ENCODE data around the gene PRKAG2.

Gene PRKAG2

GRCh38 chr7:151630851-151631569 is 245.9 kb downstream of the PRKAG2 start:
- no peak for DNase-seq

- no peak for DNase-seq
Measured at GRCh38 chr7:151630358-151630757, 246.6 kb downstream of the PRKAG2 start.

- DNase-seq: no peak
Measured at GRCh38 chr7:151629713-151630272, 247.1 kb downstream of the PRKAG2 start.

GRCh38 chr7:151628846-151629604 is 247.9 kb downstream of the PRKAG2 start:
- no peak for DNase-seq

- DNase-seq: no peak
Measured at GRCh38 chr7:151626422-151627115, 250.3 kb downstream of the PRKAG2 start.

- no peak for DNase-seq
Measured at GRCh38 chr7:151625606-151626005, 251.3 kb downstream of the PRKAG2 start.

GRCh38 chr7:151624246-151624928 is 252.5 kb downstream of the PRKAG2 start:
- no peak for DNase-seq

- DNase-seq: no peak
Measured at GRCh38 chr7:151623766-151624165, 253.1 kb downstream of the PRKAG2 start.

- DNase-seq: no peak
Measured at GRCh38 chr7:151621961-151622360, 255.0 kb downstream of the PRKAG2 start.

- no peak for DNase-seq
Measured at GRCh38 chr7:151616443-151617213, 260.3 kb downstream of the PRKAG2 start.

GRCh38 chr7:151615784-151616183 is 261.1 kb downstream of the PRKAG2 start:
- no peak for DNase-seq

GRCh38 chr7:151615058-151615457 is 261.9 kb downstream of the PRKAG2 start:
- DNase-seq: no peak

GRCh38 chr7:151614019-151614418 is 262.9 kb downstream of the PRKAG2 start:
- no peak for DNase-seq

- DNase-seq: no peak
Measured at GRCh38 chr7:151611878-151612277, 265.0 kb downstream of the PRKAG2 start.

- DNase-seq: no peak
Measured at GRCh38 chr7:151611041-151611440, 265.9 kb downstream of the PRKAG2 start.

GRCh38 chr7:151608031-151608551 is 268.8 kb downstream of the PRKAG2 start:
- no peak for DNase-seq

GRCh38 chr7:151607464-151607867 is 269.4 kb downstream of the PRKAG2 start:
- no peak for DNase-seq

GRCh38 chr7:151603951-151604350 is 273.0 kb downstream of the PRKAG2 start:
- no peak for DNase-seq

- no peak for DNase-seq
Measured at GRCh38 chr7:151601521-151602305, 275.2 kb downstream of the PRKAG2 start.

GRCh38 chr7:151600331-151600730 is 276.6 kb downstream of the PRKAG2 start:
- no peak for DNase-seq
